Neural cell (in vitro differentiated cells): ENCODE data around the gene OR2A42.
"Not testable (repeated sequence)": the region's sequence is repeated elsewhere in the genome, so short reads cannot be mapped to it uniquely, and the experiment has no call there.

Experiments used
- EP300 ChIP-seq: fragments of 450-650 bp; conservative IDR thresholded peaks from 2 replicates; pipeline ENCODE4 v1.6.1; 2014; ENCODE audit warnings: antibody characterized with exemption, mild to moderate bottlenecking, moderate library complexity; ENCODE audit not compliant: poor library complexity, severe bottlenecking
- EZH2 ChIP-seq: fragments of 200-600, 300-800 bp; shearing (Covaris generic), sonication (generic); IDR thresholded peaks from 2 replicates; pipeline ENCODE4 v1.6.1; 2014; ENCODE audit warnings: antibody characterized with exemption, low read length, borderline replicate concordance, mild to moderate bottlenecking; ENCODE audit not compliant: insufficient read depth, poor library complexity, severe bottlenecking
- MXI1 ChIP-seq: fragments of 450-650 bp; conservative IDR thresholded peaks from 2 replicates; pipeline ENCODE4 v1.6.1; 2014; ENCODE audit warnings: antibody characterized with exemption, mild to moderate bottlenecking; ENCODE audit not compliant: poor library complexity, severe bottlenecking
- POLR2AphosphoS5 ChIP-seq: IDR thresholded peaks from 2 replicates; pipeline ENCODE4 v1.6.1; 2012
- RAD21 ChIP-seq: fragments of 450-650 bp; conservative IDR thresholded peaks from 2 replicates; pipeline ENCODE4 v1.6.1; 2014; ENCODE audit warnings: antibody characterized with exemption, mild to moderate bottlenecking, moderate library complexity
- TAF1 ChIP-seq: IDR thresholded peaks from 2 replicates; pipeline ENCODE4 v1.6.1; 2012; ENCODE audit warnings: low read depth
- TF ChIP-seq, protein P1 (sequence below): fragments of 450-650 bp; IDR thresholded peaks from 2 replicates; pipeline ENCODE4 v1.5.1; 2014; ENCODE audit warnings: antibody characterized with exemption, mild to moderate bottlenecking, moderate library complexity; ENCODE audit not compliant: poor library complexity, severe bottlenecking
- TF ChIP-seq, protein P2 (sequence below): IDR thresholded peaks from 2 replicates; pipeline ENCODE4 v1.6.1; 2012; ENCODE audit warnings: borderline replicate concordance

DNA sequence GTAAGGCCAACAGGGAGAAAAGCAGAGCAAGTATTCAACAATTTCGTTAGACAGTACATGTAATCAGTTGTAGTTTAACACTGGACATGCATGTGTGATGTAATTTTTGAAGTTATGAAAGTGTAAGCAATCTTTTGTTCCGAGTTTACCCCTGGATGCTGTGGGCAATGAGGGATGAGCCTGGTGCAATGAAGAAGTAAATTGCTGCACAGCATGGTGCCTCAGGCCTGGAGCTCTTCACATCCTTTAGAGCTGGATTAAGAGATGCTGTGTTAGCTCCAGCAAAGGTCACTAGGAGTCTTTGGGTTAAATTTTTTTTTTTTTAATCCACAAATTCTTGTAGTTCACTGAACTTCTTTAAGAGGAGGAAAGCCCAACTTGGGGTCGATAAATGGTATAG, 36.3 kb downstream of the OR2A42 start:
- TF ChIP-seq, protein P1, sequence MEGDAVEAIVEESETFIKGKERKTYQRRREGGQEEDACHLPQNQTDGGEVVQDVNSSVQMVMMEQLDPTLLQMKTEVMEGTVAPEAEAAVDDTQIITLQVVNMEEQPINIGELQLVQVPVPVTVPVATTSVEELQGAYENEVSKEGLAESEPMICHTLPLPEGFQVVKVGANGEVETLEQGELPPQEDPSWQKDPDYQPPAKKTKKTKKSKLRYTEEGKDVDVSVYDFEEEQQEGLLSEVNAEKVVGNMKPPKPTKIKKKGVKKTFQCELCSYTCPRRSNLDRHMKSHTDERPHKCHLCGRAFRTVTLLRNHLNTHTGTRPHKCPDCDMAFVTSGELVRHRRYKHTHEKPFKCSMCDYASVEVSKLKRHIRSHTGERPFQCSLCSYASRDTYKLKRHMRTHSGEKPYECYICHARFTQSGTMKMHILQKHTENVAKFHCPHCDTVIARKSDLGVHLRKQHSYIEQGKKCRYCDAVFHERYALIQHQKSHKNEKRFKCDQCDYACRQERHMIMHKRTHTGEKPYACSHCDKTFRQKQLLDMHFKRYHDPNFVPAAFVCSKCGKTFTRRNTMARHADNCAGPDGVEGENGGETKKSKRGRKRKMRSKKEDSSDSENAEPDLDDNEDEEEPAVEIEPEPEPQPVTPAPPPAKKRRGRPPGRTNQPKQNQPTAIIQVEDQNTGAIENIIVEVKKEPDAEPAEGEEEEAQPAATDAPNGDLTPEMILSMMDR, result not testable (repeated sequence)
- not testable (repeated sequence) for TF ChIP-seq TAF1, RAD21, EZH2, POLR2AphosphoS5, MXI1, EP300
- TF ChIP-seq, protein P2, sequence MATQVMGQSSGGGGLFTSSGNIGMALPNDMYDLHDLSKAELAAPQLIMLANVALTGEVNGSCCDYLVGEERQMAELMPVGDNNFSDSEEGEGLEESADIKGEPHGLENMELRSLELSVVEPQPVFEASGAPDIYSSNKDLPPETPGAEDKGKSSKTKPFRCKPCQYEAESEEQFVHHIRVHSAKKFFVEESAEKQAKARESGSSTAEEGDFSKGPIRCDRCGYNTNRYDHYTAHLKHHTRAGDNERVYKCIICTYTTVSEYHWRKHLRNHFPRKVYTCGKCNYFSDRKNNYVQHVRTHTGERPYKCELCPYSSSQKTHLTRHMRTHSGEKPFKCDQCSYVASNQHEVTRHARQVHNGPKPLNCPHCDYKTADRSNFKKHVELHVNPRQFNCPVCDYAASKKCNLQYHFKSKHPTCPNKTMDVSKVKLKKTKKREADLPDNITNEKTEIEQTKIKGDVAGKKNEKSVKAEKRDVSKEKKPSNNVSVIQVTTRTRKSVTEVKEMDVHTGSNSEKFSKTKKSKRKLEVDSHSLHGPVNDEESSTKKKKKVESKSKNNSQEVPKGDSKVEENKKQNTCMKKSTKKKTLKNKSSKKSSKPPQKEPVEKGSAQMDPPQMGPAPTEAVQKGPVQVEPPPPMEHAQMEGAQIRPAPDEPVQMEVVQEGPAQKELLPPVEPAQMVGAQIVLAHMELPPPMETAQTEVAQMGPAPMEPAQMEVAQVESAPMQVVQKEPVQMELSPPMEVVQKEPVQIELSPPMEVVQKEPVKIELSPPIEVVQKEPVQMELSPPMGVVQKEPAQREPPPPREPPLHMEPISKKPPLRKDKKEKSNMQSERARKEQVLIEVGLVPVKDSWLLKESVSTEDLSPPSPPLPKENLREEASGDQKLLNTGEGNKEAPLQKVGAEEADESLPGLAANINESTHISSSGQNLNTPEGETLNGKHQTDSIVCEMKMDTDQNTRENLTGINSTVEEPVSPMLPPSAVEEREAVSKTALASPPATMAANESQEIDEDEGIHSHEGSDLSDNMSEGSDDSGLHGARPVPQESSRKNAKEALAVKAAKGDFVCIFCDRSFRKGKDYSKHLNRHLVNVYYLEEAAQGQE, result not testable (repeated sequence)
